WTC11 (cell line): ENCODE data around the gene SEPTIN10. TPM values are rescaled to one million over a fixed set of nuclear protein-coding genes. Genes with fewer than 3 reads are reported as not detected.

Experiments used
- ATAC-seq: fragments of 200-7000 bp; cut with Tn5 transposase; 2 replicates; pipeline ENCODE4 v1.10.0; 2021; ENCODE audit warnings: mild to moderate bottlenecking, moderate library complexity
- CTCF ChIA-PET: fragments of 300-600 bp; sonication (Branson Sonifier 250); formaldehyde crosslinking; loops from one replicate; lab custom pipeline; 2021; ENCODE audit warnings: antibody characterized with exemption; lab: Charles Lee
- POLR2A ChIA-PET: fragments of 350-600 bp; sonication (Branson Sonifier 250); formaldehyde crosslinking; loops from one replicate; lab custom pipeline; 2021; ENCODE audit warnings: antibody characterized with exemption; lab: Charles Lee
- DNase-seq: peaks from one replicate; pipeline ENCODE4 v3.0.0; 2021; ENCODE audit warnings: low spot score
- H3K27ac Mint-ChIP-seq: 2 replicates; pipeline ENCODE4 v1.8.0; 2021; ENCODE audit warnings: mixed read lengths
- H3K27me3 Mint-ChIP-seq: 2 replicates; pipeline ENCODE4 v1.8.0; 2021; ENCODE audit warnings: low read depth, mild to moderate bottlenecking, moderate library complexity, mixed read lengths
- H3K36me3 Mint-ChIP-seq: 2 replicates; pipeline ENCODE4 v1.8.0; 2021; ENCODE audit warnings: mixed read lengths
- H3K4me1 Mint-ChIP-seq: 2 replicates; pipeline ENCODE4 v1.8.0; 2022; ENCODE audit warnings: mixed read lengths
- H3K4me3 Mint-ChIP-seq: 2 replicates; pipeline ENCODE4 v1.8.0; 2021; ENCODE audit warnings: mild to moderate bottlenecking, moderate library complexity, mixed read lengths
- H3K9me3 Mint-ChIP-seq: 2 replicates; pipeline ENCODE4 v1.8.0; 2021; ENCODE audit warnings: mixed read lengths
- ARID4B ChIP-seq: sonication (generic); formaldehyde crosslinking; IDR thresholded peaks from 2 replicates; pipeline ENCODE4 v1.8.0; 2023; ENCODE audit warnings: missing genetic modification reagents, mild to moderate bottlenecking, borderline replicate concordance
- ATF2 ChIP-seq: sonication (generic); formaldehyde crosslinking; IDR thresholded peaks from 2 replicates; pipeline ENCODE4 v1.8.1; 2022; ENCODE audit warnings: low read depth, missing genetic modification reagents, borderline replicate concordance
- FOXK1 ChIP-seq: sonication (generic); formaldehyde crosslinking; IDR thresholded peaks from 2 replicates; pipeline ENCODE4 v1.8.0; 2022; ENCODE audit warnings: mild to moderate bottlenecking, moderate library complexity, missing genetic modification reagents
- FOXP4 ChIP-seq: sonication (generic); formaldehyde crosslinking; IDR thresholded peaks from 2 replicates; pipeline ENCODE4 v1.8.0; 2022; ENCODE audit warnings: mild to moderate bottlenecking, missing genetic modification reagents
- JUN ChIP-seq: sonication (generic); formaldehyde crosslinking; IDR thresholded peaks from 2 replicates; pipeline ENCODE4 v1.8.0; 2023; ENCODE audit warnings: mild to moderate bottlenecking, missing genetic modification reagents
- MXD4 ChIP-seq: fragments of 250-450 bp; sonication (Bioruptor Pico); IDR thresholded peaks from 2 replicates; pipeline ENCODE4 v1.8.0; 2021; ENCODE audit warnings: mild to moderate bottlenecking, moderate library complexity, borderline replicate concordance
- NFE2L1 ChIP-seq: sonication (generic); formaldehyde crosslinking; IDR thresholded peaks from 2 replicates; pipeline ENCODE4 v1.8.1; 2023; ENCODE audit warnings: missing genetic modification reagents
- NR3C1 ChIP-seq: sonication (generic); formaldehyde crosslinking; conservative IDR thresholded peaks from 2 replicates; pipeline ENCODE4 v1.8.1; 2023; ENCODE audit warnings: low read depth, mild to moderate bottlenecking, missing genetic modification reagents
- TCF7 ChIP-seq: sonication (generic); formaldehyde crosslinking; IDR thresholded peaks from 2 replicates; pipeline ENCODE4 v1.8.0; 2022; ENCODE audit warnings: mild to moderate bottlenecking, low read depth, missing genetic modification reagents, moderate library complexity
- ZNF121 ChIP-seq: sonication (generic); formaldehyde crosslinking; IDR thresholded peaks from 2 replicates; pipeline ENCODE4 v1.8.0; 2023; ENCODE audit warnings: missing genetic modification reagents
- ZNF138 ChIP-seq: sonication (generic); formaldehyde crosslinking; conservative IDR thresholded peaks from 2 replicates; pipeline ENCODE4 v1.8.1; 2022; ENCODE audit warnings: mild to moderate bottlenecking, moderate library complexity, missing genetic modification reagents
- ZNF317 ChIP-seq: sonication (generic); formaldehyde crosslinking; IDR thresholded peaks from 2 replicates; pipeline ENCODE4 v1.8.1; 2023; ENCODE audit warnings: low read depth, mild to moderate bottlenecking, moderate library complexity, missing genetic modification reagents, borderline replicate concordance
- ZNF416 ChIP-seq: fragments of 250-450 bp; sonication (Bioruptor Pico); IDR thresholded peaks from 2 replicates; pipeline ENCODE4 v1.9.0; 2021; ENCODE audit warnings: mild to moderate bottlenecking, inconsistent platforms
- total RNA-seq: library from RNA; stranded (reverse); gene quantifications from 3 replicates; pipeline ENCODE4 v1.2.3, GENCODE V29; 2021
- TF ChIP-seq, protein P1 (sequence below): sonication (generic); formaldehyde crosslinking; IDR thresholded peaks from 2 replicates; pipeline ENCODE4 v1.8.0; 2022; ENCODE audit warnings: mild to moderate bottlenecking, missing genetic modification reagents
- TF ChIP-seq, protein P2 (sequence below): fragments of 250-450 bp; sonication (Bioruptor Pico); IDR thresholded peaks from 2 replicates; pipeline ENCODE4 v1.9.0; 2021; ENCODE audit warnings: mild to moderate bottlenecking
- TF ChIP-seq, protein P3 (sequence below): sonication (generic); formaldehyde crosslinking; conservative IDR thresholded peaks from 2 replicates; pipeline ENCODE4 v1.8.1; 2023; ENCODE audit warnings: mild to moderate bottlenecking, low read depth, missing genetic modification reagents, moderate library complexity

SEPTIN10 gene
- total RNA-seq, 1 experiment from 2014 or later, result 86.8 TPM

GRCh38 chr2:109660046-109660860 lies 46.5 kb upstream of the SEPTIN10 start:
- POLR2A ChIA-PET, result no interaction called here
- Mint-ChIP-seq H3K27ac (no peak overlapping the region), H3K4me3 (no peak overlapping the region), H3K4me1 (peaks cover 13% of the 10 kb centered on the region), H3K27me3 (no peaks in the 10 kb centered on the region), H3K36me3 (no peaks in the 10 kb centered on the region), H3K9me3 (no peaks in the 10 kb centered on the region)
- CTCF ChIA-PET, result interaction anchor here (3.5 kb wide), 1 partner anchor 114 kb away, joined by 20 read pairs; no protein-coding TSS in a partner anchor
- ATAC-seq, result no peak; the same call in 1 of the 2 replicates
- no peak for DNase-seq
- TF ChIP-seq, protein P1, sequence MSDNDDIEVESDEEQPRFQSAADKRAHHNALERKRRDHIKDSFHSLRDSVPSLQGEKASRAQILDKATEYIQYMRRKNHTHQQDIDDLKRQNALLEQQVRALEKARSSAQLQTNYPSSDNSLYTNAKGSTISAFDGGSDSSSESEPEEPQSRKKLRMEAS (CRISPR knock-in tag), result no peak
- TF ChIP-seq NFE2L1 (CRISPR knock-in tag) (no peak), ATF2 (CRISPR knock-in tag) (no peak), ZNF416 (CRISPR knock-in tag) (no peak), FOXK1 (CRISPR knock-in tag) (no peak), FOXP4 (CRISPR knock-in tag) (no peak), JUN (CRISPR knock-in tag) (no peak)

DNA sequence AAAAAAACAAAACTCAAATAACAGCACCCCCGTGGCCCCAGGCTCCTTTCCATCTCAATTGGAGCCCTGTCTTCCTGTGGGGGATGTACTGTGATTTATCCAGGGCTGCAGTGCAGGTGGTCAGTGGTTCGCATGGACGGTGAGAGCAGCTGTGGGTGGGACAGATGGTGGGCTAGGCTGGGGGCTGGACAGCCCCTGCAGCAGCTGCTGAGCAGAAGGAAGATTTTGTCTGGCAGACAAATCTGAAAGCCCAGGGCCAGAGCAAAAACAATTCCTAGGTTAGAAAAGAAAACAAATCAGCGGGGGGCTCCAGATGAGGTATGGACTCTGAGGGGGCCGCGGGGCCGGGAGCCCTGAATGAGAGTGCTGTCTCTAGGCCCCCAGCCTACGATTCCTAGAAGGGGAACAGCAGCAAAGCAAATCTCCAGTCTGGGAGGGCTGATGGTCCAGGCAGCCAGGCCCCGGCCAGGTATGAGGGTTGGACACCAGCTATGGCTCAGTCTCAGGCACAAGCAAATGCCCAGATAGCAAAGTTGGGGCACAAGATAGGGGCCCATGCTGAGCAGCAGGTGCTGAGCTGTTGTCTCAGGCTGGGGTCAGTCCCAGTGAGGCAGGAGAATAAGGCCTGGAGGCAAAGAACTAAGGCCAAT lies 45.8 kb upstream of the SEPTIN10 start:
- Mint-ChIP-seq H3K27ac (no peak overlapping the region), H3K9me3 (no peaks in the 10 kb centered on the region), H3K27me3 (no peaks in the 10 kb centered on the region; the same call in 1 of the 2 replicates), H3K36me3 (no peaks in the 10 kb centered on the region), H3K4me3 (no peak overlapping the region), H3K4me1 (peaks cover 13% of the 10 kb centered on the region)
- DNase-seq (no peak), ATAC-seq (no peak)
- POLR2A ChIA-PET, result no interaction called here
- CTCF ChIA-PET, result no interaction called here
- TF ChIP-seq, protein P2, sequence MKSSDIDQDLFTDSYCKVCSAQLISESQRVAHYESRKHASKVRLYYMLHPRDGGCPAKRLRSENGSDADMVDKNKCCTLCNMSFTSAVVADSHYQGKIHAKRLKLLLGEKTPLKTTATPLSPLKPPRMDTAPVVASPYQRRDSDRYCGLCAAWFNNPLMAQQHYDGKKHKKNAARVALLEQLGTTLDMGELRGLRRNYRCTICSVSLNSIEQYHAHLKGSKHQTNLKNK (CRISPR knock-in tag), result no peak

DNA sequence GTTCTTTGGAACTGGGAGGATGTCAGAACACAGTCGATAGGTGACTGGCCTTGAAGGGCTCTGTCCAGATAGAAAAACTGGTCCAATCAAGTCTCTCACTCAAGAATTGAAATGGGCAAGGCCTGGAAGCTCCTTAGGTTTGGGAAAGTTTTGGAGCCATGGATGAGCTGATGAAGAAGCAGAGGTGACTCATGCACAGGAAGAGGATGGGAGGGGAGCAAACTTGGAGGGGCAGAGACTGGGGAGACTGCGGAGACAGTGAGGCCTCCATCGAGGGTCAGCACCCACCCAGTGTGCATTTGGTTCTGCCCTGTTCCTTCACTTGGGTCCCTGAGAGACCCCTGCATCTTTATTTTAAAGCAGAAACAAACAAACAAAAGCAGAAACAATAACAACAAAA lies 41.5 kb upstream of the SEPTIN10 start:
- Mint-ChIP-seq H3K9me3 (no peaks in the 10 kb centered on the region), H3K4me1 (peaks cover 11% of the 10 kb centered on the region), H3K4me3 (no peak overlapping the region), H3K27me3 (no peaks in the 10 kb centered on the region; the same call in 1 of the 2 replicates), H3K27ac (no peak overlapping the region), H3K36me3 (no peaks in the 10 kb centered on the region)
- POLR2A ChIA-PET, result interaction anchor here (1.4 kb wide), 1 partner anchor 40 kb away, joined by 3 read pairs; no protein-coding TSS in a partner anchor
- DNase-seq (no peak), ATAC-seq (no peak)
- CTCF ChIA-PET, result no interaction called here
- TF ChIP-seq, protein P1 (CRISPR knock-in tag), result no peak
- TF ChIP-seq ARID4B (CRISPR knock-in tag) (no peak), ZNF138 (no peak), ZNF121 (CRISPR knock-in tag) (no peak), NR3C1 (CRISPR knock-in tag) (no peak), MXD4 (no peak), TCF7 (CRISPR knock-in tag) (no peak), ZNF317 (no peak)
- TF ChIP-seq, protein P2 (CRISPR knock-in tag), result no peak
- TF ChIP-seq, protein P3, sequence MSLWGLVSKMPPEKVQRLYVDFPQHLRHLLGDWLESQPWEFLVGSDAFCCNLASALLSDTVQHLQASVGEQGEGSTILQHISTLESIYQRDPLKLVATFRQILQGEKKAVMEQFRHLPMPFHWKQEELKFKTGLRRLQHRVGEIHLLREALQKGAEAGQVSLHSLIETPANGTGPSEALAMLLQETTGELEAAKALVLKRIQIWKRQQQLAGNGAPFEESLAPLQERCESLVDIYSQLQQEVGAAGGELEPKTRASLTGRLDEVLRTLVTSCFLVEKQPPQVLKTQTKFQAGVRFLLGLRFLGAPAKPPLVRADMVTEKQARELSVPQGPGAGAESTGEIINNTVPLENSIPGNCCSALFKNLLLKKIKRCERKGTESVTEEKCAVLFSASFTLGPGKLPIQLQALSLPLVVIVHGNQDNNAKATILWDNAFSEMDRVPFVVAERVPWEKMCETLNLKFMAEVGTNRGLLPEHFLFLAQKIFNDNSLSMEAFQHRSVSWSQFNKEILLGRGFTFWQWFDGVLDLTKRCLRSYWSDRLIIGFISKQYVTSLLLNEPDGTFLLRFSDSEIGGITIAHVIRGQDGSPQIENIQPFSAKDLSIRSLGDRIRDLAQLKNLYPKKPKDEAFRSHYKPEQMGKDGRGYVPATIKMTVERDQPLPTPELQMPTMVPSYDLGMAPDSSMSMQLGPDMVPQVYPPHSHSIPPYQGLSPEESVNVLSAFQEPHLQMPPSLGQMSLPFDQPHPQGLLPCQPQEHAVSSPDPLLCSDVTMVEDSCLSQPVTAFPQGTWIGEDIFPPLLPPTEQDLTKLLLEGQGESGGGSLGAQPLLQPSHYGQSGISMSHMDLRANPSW (CRISPR knock-in tag), result no peak
